ENCODE measurements around the gene LIX1L.
A peak's percentile ranks its signal among the peaks of the same experiment; 100 is the strongest.

The LIX1L gene

DNA sequence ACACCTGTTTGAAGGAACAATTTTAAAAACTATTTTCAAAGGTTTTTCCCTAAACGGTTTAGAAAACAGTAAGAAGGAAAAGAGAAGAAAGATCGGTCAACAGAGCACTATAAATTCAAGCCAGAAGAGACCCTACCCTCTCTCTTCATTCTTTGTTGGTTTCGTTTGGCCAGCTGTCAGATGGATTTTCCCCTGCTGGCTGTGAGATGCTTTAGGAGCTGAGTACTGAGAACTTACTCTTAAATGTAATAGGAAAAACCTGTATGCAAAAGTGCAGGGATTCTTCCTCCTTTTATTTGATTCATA is 39.9 kb upstream of the LIX1L start:
- TF ChIP-seq ARNTL (CRISPR knock-in tag; IDR thresholded peaks at IDR 0.05; ENCODE audit: borderline replicate concordance, low read depth) (no peak), OSR1 (CRISPR knock-in tag; IDR thresholded peaks at IDR 0.05) (no peak), PPARA (CRISPR knock-in tag; IDR thresholded peaks at IDR 0.05; ENCODE audit: borderline replicate concordance) (no peak), ZC3H10 (CRISPR knock-in tag; IDR thresholded peaks at IDR 0.05) (no peak), TOX (CRISPR knock-in tag; IDR thresholded peaks at IDR 0.05; ENCODE audit: borderline replicate concordance) (no peak), PATZ1 (CRISPR knock-in tag; IDR thresholded peaks at IDR 0.05; ENCODE audit: borderline replicate concordance) (no peak), GLIS3 (CRISPR knock-in tag; IDR thresholded peaks at IDR 0.05) (no peak)
- TF ChIP-seq, protein P1, sequence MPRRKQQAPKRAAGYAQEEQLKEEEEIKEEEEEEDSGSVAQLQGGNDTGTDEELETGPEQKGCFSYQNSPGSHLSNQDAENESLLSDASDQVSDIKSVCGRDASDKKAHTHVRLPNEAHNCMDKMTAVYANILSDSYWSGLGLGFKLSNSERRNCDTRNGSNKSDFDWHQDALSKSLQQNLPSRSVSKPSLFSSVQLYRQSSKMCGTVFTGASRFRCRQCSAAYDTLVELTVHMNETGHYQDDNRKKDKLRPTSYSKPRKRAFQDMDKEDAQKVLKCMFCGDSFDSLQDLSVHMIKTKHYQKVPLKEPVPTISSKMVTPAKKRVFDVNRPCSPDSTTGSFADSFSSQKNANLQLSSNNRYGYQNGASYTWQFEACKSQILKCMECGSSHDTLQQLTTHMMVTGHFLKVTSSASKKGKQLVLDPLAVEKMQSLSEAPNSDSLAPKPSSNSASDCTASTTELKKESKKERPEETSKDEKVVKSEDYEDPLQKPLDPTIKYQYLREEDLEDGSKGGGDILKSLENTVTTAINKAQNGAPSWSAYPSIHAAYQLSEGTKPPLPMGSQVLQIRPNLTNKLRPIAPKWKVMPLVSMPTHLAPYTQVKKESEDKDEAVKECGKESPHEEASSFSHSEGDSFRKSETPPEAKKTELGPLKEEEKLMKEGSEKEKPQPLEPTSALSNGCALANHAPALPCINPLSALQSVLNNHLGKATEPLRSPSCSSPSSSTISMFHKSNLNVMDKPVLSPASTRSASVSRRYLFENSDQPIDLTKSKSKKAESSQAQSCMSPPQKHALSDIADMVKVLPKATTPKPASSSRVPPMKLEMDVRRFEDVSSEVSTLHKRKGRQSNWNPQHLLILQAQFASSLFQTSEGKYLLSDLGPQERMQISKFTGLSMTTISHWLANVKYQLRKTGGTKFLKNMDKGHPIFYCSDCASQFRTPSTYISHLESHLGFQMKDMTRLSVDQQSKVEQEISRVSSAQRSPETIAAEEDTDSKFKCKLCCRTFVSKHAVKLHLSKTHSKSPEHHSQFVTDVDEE (CRISPR knock-in tag; IDR thresholded peaks at IDR 0.05): no peak
- no peak for ATAC-seq

DNA sequence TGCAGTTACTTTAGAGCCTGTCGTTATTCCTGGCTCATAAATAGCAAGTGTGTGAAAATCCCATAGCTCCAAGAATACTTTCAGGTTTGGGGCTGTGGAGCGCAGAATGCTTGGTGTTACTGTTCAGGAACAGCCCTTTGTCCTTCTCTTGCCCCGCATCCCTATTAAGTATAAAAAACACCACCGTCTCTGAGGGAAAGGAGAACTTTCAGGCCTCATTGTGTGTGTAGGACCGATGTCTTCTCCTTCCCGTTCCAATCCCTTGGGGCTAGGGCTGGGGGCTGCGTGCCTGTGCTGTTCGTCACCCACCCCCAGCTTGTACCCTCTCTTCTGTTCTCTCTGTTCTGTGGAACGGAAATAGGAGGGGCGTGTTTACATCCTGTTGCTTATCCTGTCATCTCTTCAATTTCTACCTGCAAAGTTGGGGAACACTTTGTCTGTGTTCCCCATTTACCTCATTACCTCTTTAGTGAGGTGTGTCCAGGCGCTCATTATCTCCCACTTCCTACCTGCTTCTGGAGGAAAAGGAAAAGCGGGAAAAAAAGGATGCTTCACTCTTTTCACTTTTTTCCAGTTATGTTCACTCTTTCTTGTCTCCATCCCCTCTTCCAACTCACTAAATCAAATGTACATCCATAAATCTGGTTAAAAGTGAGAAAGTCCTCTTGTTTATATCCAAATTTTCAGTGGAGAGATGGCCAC is 39.4 kb upstream of the LIX1L start:
- TF ChIP-seq ESRRG (CRISPR knock-in tag; IDR thresholded peaks at IDR 0.05) (no peak), CSDC2 (CRISPR knock-in tag; IDR thresholded peaks at IDR 0.05) (no peak), ZC3H10 (CRISPR knock-in tag; IDR thresholded peaks at IDR 0.05) (no peak), RARB (CRISPR knock-in tag; IDR thresholded peaks at IDR 0.05) (no peak), ZNF70 (CRISPR knock-in tag; IDR thresholded peaks at IDR 0.05) (no peak)
- TF ChIP-seq, protein P1 (CRISPR knock-in tag; IDR thresholded peaks at IDR 0.05): no peak
- peak; percentile 8 for ATAC-seq

- peak; percentile 99 for ATAC-seq
- TF ChIP-seq, protein P1 (CRISPR knock-in tag; IDR thresholded peaks at IDR 0.05): no peak
- peak; percentile 84 for TF ChIP-seq ZNF70 (CRISPR knock-in tag; IDR thresholded peaks at IDR 0.05)
These were observed 38.7 kb upstream of the LIX1L start, which contains the start of gene TXNIP for GRCh38 chr1:145996433-145997015. Gene TXNIP, minus strand, starts transcription at chr1:145996579. Its CDS starts 313 bp downstream, at chr1:145996266.

- ATAC-seq: peak; percentile 33
- TF ChIP-seq ZNF70 (CRISPR knock-in tag; IDR thresholded peaks at IDR 0.05) (no peak), RARB (CRISPR knock-in tag; IDR thresholded peaks at IDR 0.05) (no peak), ZFP3 (CRISPR knock-in tag; IDR thresholded peaks at IDR 0.05) (no peak), CSRNP3 (CRISPR knock-in tag; IDR thresholded peaks at IDR 0.05) (no peak), POU6F1 (CRISPR knock-in tag; IDR thresholded peaks at IDR 0.05; ENCODE audit: borderline replicate concordance, low read depth) (no peak), SNAI2 (CRISPR knock-in tag; IDR thresholded peaks at IDR 0.05) (no peak), BACH2 (CRISPR knock-in tag; IDR thresholded peaks at IDR 0.05; ENCODE audit: borderline replicate concordance) (no peak), ZNF8 (CRISPR knock-in tag; IDR thresholded peaks at IDR 0.05) (no peak), CSDC2 (CRISPR knock-in tag; IDR thresholded peaks at IDR 0.05) (no peak), TOX (CRISPR knock-in tag; IDR thresholded peaks at IDR 0.05; ENCODE audit: borderline replicate concordance) (no peak), ZFP30 (CRISPR knock-in tag; IDR thresholded peaks at IDR 0.05) (no peak), ISL1 (CRISPR knock-in tag; IDR thresholded peaks at IDR 0.05) (no peak), ZNF565 (CRISPR knock-in tag; conservative IDR thresholded peaks at IDR 0.05; ENCODE audit: low read depth) (no peak)
These were observed 38.2 kb upstream of the LIX1L start for GRCh38 chr1:145995964-145996432.

All from SK-N-SH treated with all-trans-retinoic acid at 6 μM for 48 hours (cell line).